Measurements from ENCODE around the gene CARD11.

CARD11 gene

DNA sequence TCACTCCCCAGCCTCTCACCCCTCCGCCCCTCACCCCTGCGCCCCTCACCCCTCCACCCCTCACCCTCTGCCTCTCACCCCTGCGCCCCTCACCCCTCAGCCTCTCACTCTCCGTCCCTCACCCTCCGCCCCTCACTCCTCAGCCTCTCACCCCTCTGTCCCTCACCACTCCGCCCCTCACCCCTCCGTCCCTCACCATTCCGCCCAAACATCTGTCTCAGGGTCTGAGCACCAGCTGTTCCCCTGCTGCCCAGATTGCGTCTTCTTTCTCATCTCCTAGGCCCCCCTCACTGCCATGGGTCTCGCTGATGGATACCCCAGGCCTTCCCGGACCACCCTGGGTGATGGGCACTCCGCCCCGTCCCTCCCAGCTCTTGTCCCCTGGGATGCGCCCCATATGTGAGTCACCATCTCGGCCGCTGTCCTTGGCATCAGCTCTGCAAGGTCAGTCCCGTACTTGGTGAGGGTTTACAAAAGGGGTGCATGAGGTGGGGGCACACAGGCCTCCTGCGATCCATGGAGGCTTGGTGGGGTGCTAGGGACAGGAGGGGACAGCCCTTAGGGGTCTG lies 134.1 kb downstream of the CARD11 start:
- no peak for DNase-seq (ENCODE audit: extremely low read depth, low read depth)
- TF ChIP-seq, protein P1, sequence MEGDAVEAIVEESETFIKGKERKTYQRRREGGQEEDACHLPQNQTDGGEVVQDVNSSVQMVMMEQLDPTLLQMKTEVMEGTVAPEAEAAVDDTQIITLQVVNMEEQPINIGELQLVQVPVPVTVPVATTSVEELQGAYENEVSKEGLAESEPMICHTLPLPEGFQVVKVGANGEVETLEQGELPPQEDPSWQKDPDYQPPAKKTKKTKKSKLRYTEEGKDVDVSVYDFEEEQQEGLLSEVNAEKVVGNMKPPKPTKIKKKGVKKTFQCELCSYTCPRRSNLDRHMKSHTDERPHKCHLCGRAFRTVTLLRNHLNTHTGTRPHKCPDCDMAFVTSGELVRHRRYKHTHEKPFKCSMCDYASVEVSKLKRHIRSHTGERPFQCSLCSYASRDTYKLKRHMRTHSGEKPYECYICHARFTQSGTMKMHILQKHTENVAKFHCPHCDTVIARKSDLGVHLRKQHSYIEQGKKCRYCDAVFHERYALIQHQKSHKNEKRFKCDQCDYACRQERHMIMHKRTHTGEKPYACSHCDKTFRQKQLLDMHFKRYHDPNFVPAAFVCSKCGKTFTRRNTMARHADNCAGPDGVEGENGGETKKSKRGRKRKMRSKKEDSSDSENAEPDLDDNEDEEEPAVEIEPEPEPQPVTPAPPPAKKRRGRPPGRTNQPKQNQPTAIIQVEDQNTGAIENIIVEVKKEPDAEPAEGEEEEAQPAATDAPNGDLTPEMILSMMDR (IDR thresholded peaks at IDR 0.05; ENCODE audit: low read depth, low read length) = no peak

DNA sequence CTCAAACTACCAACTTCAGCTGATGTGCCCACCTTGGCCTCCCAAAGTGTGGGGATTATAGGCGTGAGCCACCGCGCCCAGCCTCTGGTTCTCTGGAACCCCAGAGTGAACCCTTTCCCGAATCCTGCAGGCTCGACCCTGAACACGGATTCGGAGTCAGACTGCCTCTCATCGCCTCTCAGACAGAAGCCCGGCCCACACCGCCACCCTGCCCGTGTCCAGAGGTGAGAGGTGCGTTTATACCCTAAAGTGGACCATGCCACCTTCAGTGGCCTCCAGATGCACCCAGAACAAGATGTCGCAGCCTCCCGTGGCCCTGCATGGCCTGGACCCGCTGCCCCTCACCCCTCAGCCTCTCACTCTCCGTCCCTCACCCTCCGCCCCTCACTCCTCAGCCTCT lies 134.6 kb downstream of the CARD11 start:
- DNase-seq (ENCODE audit: extremely low read depth, low read depth) = no peak
- TF ChIP-seq, protein P1 (IDR thresholded peaks at IDR 0.05; ENCODE audit: low read depth, low read length) = no peak

DNA sequence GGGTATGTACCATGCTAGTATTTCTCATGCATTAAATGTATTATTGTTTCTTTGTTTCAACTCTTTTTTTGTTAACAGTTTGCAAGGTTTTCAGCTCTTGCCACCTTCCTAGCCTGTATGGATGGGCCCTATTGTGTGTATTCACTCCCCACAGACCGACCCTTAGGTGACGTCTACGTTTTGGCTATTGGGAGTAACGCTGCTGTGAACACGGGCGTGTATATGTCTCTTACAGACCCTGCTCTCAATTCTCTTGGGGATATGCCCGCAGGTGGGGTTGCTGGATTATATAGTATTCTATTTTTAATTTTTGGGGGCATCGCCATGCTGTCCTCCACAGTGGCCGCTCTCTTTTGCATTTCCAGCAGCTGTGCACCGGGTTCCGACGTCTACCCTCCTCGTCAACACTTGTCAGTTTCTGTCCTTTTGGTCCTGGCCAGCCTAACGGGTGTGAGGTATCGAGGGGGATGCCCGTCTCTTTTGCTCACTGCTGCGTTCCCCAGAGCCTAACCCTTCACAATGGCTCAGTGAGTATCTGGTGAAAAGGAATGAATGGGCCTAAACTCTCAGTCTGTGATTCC lies 135.5 kb downstream of the CARD11 start:
- TF ChIP-seq, protein P1 (IDR thresholded peaks at IDR 0.05; ENCODE audit: low read depth, low read length) = no peak
- DNase-seq (ENCODE audit: extremely low read depth, low read depth) = no peak

DNA sequence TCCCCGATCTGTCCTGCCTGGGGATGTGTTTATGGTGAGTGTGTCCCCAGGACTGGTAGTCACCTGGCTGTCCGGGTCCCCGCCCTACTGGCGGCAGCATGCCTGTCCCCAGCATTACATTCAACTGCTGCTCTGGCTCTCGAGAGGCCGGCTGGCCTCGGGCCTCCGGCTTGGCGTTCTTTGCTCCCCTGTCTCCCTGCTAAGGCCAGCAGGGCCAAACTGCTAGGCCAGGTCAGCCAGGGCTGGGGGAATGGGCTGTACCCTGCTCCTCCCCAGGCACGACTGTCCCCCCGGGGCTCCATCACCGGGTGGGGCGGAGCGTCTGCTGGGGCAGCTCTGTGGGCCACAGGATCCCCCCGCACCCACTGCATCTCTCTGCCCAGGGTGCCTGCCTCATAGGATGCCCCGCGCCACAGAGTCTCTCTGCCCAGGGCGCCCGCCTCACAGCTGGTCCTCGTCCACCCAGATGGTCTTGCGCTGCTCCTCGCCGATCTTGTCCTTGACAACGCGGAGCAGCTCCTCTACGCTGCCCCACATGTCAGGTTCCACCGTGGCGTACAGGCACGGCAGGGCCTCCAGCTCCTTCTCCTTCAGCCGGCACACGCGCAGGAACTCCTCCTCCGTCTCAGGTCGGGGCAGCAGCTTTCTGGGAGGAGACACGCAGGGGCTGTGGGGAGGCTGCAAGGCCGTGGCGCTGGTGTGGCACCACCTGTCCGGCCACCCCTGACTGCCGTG lies 137.3 kb downstream of the CARD11 start:
- TF ChIP-seq, protein P1 (IDR thresholded peaks at IDR 0.05; ENCODE audit: low read depth, low read length) = no peak
- no peak for DNase-seq (ENCODE audit: extremely low read depth, low read depth)

DNA sequence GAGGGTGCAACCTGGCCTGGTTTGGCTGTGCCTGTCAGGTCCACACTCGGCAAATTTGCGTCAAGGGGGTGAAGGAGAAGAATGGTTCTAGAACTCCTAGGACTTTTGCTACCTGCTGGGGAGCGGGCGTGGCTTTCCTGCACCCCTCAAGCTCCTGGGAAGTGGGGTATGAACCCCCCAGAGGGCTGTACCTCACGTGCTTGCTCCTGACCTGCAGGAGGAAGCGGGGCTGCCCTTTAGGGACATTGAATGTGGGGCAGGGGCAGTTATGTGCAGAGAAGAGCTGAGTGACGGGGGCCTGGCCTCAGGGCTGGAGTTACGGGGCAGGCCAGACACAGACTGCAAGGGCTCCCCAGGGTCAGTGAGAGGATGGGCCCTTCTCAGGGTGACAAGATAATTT lies 138.2 kb downstream of the CARD11 start:
- TF ChIP-seq, protein P1 (IDR thresholded peaks at IDR 0.05; ENCODE audit: low read depth, low read length) = no peak
- DNase-seq (ENCODE audit: extremely low read depth, low read depth) = no peak

DNA sequence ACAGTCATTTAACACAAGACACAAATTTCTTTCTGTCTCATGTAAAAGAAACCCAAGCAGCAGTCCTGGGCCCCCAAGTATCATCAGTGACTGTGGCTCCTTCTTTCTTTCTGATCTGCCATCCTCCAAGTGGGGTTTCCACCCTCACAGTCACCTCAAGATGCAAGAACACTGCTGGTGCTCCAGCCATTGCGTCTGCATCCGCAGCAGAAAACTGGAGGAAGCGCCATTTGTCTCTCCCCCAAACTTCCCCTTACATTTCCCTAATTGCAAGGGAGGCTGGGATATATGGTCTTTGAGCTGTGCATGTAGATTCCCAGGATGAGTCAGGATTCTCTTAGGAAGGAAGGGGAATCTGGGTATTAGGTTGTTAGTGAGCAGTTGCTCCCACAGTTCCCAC lies 138.6 kb downstream of the CARD11 start:
- DNase-seq (ENCODE audit: extremely low read depth, low read depth) = no peak
- TF ChIP-seq, protein P1 (IDR thresholded peaks at IDR 0.05; ENCODE audit: low read depth, low read length) = no peak

DNA sequence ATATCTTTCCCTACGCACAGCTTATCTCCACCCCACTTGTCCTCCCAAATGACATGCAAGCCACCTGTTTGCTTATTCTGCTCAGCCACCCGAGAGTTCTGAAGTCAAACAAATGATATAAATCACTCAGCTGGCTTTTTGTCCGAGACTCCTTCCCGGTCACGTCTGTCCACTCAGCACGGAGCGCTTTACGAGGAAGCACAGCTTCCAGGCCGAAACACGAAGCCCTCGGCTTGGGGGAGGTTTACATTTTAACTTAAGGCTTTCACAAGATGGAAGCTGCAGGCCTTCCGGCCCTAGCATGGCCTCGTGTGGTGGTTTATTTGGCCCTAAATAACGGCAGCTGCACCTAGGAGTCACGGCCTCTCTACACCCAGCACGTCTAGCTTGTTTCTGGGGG lies 139.5 kb downstream of the CARD11 start:
- TF ChIP-seq, protein P1 (IDR thresholded peaks at IDR 0.05; ENCODE audit: low read depth, low read length) = no peak
- no peak for DNase-seq (ENCODE audit: extremely low read depth, low read depth)

All from AG09319 (cell line).